Adrenal gland (tissue), 12 donors: ENCODE measurements around the gene SYT5. TPM values are rescaled to one million over a fixed set of nuclear protein-coding genes. Genes with fewer than 3 reads are reported as not detected.
"Not testable (repeated sequence)": the region's sequence is repeated elsewhere in the genome, so short reads cannot be mapped to it uniquely, and the experiment has no call there.

Experiments
- DNase-seq, 7 donors: peaks; one replicate each; pipeline ENCODE4 v3.0.0-alpha.2; 2019 to 2020
- H3K27ac ChIP-seq, 5 donors: fragments of 200-600 bp; sonication (generic) in 4 of 5; 1 replicate in 3 of 5; 2 replicates in 2 of 5; pipeline versions ENCODE4 v1.5.1 to v1.8.0; 2016 to 2020; ENCODE audit warnings: mild to moderate bottlenecking in 1 of 5
- H3K27me3 ChIP-seq: fragments of 200-600 bp; 2 replicates; pipeline ENCODE4 v1.8.0; 2021
- H3K36me3 ChIP-seq, 2 donors: fragments of 200-600 bp; replicated peaks in 1 of 2; 1 replicate in 1 of 2; 2 replicates in 1 of 2; pipeline versions ENCODE4 v1.5.1 to v1.8.0; 2018 to 2022
- H3K4me1 ChIP-seq, 2 donors: fragments of 200-600 bp; replicated peaks in 1 of 2; 1 replicate in 1 of 2; 2 replicates in 1 of 2; pipeline versions ENCODE4 v1.5.1 to v1.8.0; 2018 to 2021
- H3K4me3 ChIP-seq, 4 donors: fragments of 200-600 bp; sonication (generic) in 3 of 4; one replicate each; pipeline ENCODE4 v1.5.1; 2016 to 2018
- H3K9me3 ChIP-seq, 3 donors: fragments of 200-600 bp; sonication (generic) in 1 of 3; replicated peaks in 1 of 3; 1 replicate in 2 of 3; 2 replicates in 1 of 3; pipeline versions ENCODE4 v1.5.1 to v1.8.0; 2016 to 2021
- POLR2A ChIP-seq, 2 donors: fragments of 450-650 bp; IDR thresholded peaks; one replicate each; pipeline ENCODE4 v1.6.1; 2017; ENCODE audit warnings: antibody characterized with exemption in 2 of 2, mild to moderate bottlenecking in 2 of 2, moderate library complexity in 1 of 2
- whole genome bisulfite sequencing, 4 donors: extraction: QIAGEN DNeasy Blood & Tissue Kit in 2 of 4; methylation state at CpG; one replicate each; pipeline versions ENCODE4 v1.1.5 to v1.1.7; 2013 to 2017; 5-methylcytosine and 5-hydroxymethylcytosine counted together
- intact Hi-C, 2 donors: fragments of 100-400 bp; cut with DNase I; formaldehyde crosslinking; loops; one replicate each; pipeline versions ENCODE4 v1.14.1 to v1.15.0; 2022 to 2023
- polyA plus RNA-seq, 3 donors: library from polyadenylated mRNA; stranded (reverse); fragments of 200-250 nt in 2 of 3; fragments of 350-450 nt in 1 of 3; fragmentation: Illumina TruSeq in 1 of 3; extraction: RNeasy Lipid Tissue Mini Kit (QIAGEN cat#74804) in 1 of 3; gene quantifications; one replicate each; pipeline ENCODE4 v1.2.3, GENCODE V29; 2013 to 2014
- total RNA-seq, 9 donors: library from RNA; depleted of rRNA in 4 of 9; stranded (reverse); fragments of >200 nt in 4 of 9; fragments of 120-200 nt in 1 of 9; fragmentation: NEBNext Ultra II Directional in 1 of 9; extraction: Animal tissue kit (Norgen Biotek cat#: 25700) in 1 of 9; gene quantifications; one replicate each; pipeline versions ENCODE4 v1.1.0 to v1.2.4, GENCODE V29; 2013 to 2023
- TF ChIP-seq, protein P1 (sequence below), 6 experiments: fragments of 450-650 bp in 4 of 6; fragments of 200-600 bp in 2 of 6; sonication (generic) in 1 of 6; IDR thresholded peaks; 1 replicate in 5 of 6; 2 replicates in 1 of 6; pipeline versions ENCODE4 v1.5.1 to v1.8.0; 2016 to 2021; ENCODE audit warnings: antibody characterized with exemption in 6 of 6, mild to moderate bottlenecking in 2 of 6, moderate library complexity in 1 of 6
- donor health status: healthy with polysubstance abuse.
- donor health status: Bipolar disorder and iron deficiency.
- donor health status: DM: yes; HTN: yes; CAD: no.
- donor health status: DM: no; HTN: no; CAD: no.
- donor health status: DM: no; HTN: no; CAD: no.
- donor health status: DM: yes; HTN: yes; CAD: no.

The SYT5 gene
- total and polyA plus RNA-seq, 12 donors = 0.07 to 52.0 (median 10.6) TPM; not detected in 3

DNA sequence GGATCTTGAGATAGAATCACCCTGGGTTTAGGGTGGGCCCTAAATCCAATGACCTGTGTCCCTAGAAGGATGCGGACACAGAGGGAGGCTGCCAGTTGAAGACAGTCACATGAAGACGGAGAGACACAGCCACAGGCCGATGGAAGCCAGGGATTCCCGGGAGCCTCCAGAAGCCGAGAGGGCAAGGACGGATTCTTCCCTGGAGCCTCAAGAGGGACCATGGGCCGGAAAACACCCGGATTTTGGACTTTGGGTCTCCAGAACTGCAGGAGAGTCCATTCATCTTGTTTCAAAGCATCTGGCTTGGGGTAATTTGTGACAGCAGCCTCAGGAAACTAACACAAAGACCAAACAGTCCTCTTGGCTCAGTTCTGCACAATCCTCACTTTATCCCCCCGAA, 46.2 kb upstream of the SYT5 start:
- Histone ChIP-seq H3K4me3 (no peak overlapping the region), H3K4me1 (peaks cover 11 to 12% of the 10 kb centered on the region in 2 donors), H3K36me3 (peaks cover 0 to 46% of the 10 kb centered on the region in 2 donors), H3K27me3 (no peaks in the 10 kb centered on the region), H3K27ac (no peak overlapping the region), H3K9me3 (no peaks in the 10 kb centered on the region)
- 83 to 91% (median 86%) methylated on average over 8 to 9 of the region's 9 CpGs for WGBS, 4 donors
- TF ChIP-seq, protein P1, sequence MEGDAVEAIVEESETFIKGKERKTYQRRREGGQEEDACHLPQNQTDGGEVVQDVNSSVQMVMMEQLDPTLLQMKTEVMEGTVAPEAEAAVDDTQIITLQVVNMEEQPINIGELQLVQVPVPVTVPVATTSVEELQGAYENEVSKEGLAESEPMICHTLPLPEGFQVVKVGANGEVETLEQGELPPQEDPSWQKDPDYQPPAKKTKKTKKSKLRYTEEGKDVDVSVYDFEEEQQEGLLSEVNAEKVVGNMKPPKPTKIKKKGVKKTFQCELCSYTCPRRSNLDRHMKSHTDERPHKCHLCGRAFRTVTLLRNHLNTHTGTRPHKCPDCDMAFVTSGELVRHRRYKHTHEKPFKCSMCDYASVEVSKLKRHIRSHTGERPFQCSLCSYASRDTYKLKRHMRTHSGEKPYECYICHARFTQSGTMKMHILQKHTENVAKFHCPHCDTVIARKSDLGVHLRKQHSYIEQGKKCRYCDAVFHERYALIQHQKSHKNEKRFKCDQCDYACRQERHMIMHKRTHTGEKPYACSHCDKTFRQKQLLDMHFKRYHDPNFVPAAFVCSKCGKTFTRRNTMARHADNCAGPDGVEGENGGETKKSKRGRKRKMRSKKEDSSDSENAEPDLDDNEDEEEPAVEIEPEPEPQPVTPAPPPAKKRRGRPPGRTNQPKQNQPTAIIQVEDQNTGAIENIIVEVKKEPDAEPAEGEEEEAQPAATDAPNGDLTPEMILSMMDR (IDR thresholded peaks at IDR 0.05) = no peak
- TF ChIP-seq POLR2A (IDR thresholded peaks at IDR 0.05) = no peak
- intact Hi-C loops = no loop called here
- DNase-seq = no peak

DNA sequence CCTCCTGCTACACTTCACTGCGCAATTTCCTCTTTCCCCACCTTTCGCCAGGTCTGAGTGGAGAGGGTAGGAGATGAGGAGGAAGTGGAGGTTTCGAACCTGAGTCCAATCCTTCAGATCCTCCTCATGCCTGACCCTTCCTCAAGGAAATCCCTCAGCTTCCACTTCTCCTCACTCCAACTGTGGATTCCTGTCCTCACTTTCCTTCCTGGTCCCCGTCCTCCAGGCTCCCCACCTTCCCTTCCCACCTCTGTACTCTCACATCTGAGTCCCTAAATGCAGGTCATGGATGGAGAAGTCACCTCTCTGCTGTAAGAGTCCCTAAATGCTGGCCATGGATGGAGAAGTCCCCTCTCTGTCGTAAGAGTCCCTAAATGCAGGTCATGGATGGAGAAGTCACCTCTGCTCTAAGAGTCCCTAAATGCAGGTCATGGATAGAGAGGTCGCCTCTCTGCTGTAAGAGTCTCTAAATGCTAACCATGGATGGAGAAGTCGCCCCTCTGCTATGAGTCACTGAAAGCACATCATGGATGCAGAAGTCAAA, 45.4 kb upstream of the SYT5 start:
- peaks cover 0 to 39% of the 10 kb centered on the region in 2 donors for H3K36me3 ChIP-seq
- no peak for DNase-seq

DNA sequence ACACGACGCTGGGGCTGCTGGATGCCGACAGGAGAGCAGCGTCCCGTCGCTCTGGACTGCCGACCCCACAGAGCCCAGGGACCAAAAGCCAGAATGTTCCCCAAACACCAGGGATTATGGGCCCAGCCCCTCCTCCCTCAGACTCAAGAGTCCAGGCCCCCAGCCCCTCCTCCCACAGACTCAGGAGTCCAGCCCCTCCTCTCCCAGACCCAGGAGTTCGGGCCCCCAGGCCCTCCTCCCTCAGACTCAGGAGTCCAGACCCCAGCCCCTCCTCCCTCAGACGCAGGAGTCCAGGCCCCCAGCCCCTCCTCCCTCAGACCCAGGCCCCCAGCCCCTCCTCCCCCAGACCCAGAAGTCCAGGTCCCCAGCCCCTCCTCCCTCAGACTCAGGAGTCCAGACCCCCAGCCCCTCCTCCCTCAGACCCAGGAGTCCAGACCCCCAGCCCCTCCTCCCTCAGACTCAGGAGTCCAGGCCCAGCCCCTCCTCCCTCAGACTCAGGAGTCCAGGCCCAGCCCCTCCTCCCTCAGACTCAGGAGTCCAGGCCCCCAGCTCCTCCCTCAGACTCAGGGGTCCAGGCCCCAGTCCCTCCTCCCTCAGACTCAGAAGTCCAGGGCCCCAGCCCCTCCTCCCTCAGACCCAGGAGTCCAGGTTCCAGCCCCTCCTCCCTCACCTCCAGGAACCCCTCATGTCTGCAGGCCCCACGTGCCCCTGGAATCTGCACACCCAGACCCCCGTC, 44.8 kb upstream of the SYT5 start:
- H3K9me3 ChIP-seq, H3K27ac ChIP-seq, H3K27me3 ChIP-seq, H3K4me1 ChIP-seq, H3K4me3 ChIP-seq, DNase-seq, intact Hi-C loops: not testable (repeated sequence)
- WGBS, 4 donors = 64 to 86% (median 78%) methylated on average over 7 to 11 of the region's 11 CpGs
- peaks cover 0 to 33% of the 10 kb centered on the region in 2 donors for H3K36me3 ChIP-seq

More for the DNA sequence above, 45.4 kb upstream of the SYT5 start:
- H3K9me3 ChIP-seq = no peaks in the 10 kb centered on the region
- H3K4me3 ChIP-seq = no peak overlapping the region
- 87 to 92% (median 88%) methylated on average over 7 of the region's 7 CpGs for WGBS, 4 donors
- no peaks in the 10 kb centered on the region for H3K27me3 ChIP-seq
- no peak for TF ChIP-seq POLR2A (IDR thresholded peaks at IDR 0.05)
- TF ChIP-seq, protein P1 (IDR thresholded peaks at IDR 0.05) = no peak
- intact Hi-C loops = no loop called here
- H3K4me1 ChIP-seq = peaks cover 11 to 12% of the 10 kb centered on the region in 2 donors
- H3K27ac ChIP-seq = no peak overlapping the region

DNA sequence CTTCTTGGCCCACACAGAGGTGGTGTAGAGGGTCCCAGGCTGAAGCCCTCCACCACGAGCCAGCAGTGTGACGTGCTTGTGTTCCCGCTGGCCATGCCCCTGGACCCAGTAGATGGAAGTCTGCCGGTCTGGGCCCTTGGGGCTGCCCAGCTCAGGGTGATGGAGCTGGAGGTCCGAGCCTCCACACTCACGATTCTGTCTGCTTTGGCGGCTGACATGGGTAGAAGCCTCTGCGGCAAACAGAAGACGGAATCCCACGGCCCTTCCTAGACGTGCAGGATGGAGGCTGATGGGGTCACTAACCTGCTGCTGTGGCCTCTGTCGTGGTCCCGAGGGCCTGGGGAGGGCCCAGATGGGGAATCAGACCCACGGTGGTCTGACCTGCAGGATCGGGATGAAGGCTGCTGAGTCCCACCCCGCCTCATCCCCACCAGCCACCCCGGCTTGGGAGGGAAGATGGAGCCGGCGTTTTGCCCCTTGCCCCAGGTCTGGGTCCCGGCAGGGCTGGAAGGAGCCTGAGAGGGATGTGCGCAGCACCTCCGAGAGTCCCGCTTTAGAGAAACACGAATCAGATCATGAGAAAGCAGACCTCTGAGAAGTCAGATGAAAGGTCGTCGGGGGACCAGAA, 44.1 kb upstream of the SYT5 start:
- TF ChIP-seq, protein P1 (IDR thresholded peaks at IDR 0.05) = no peak
- no peak for TF ChIP-seq POLR2A (IDR thresholded peaks at IDR 0.05)
- no peak for DNase-seq
- WGBS, 4 donors = 82 to 91% (median 83%) methylated on average over 6 to 26 of the region's 26 CpGs
- H3K27me3 ChIP-seq = no peaks in the 10 kb centered on the region
- no peaks in the 10 kb centered on the region for H3K9me3 ChIP-seq
- H3K4me3 ChIP-seq = no peak overlapping the region
- peaks cover 0 to 26% of the 10 kb centered on the region in 2 donors for H3K36me3 ChIP-seq
- intact Hi-C loops = no loop called here
- H3K27ac ChIP-seq = no peak overlapping the region
- H3K4me1 ChIP-seq = peaks cover 2 to 5% of the 10 kb centered on the region in 2 donors
